ENCODE data around the gene TAS1R3.
A peak's percentile ranks its signal among the peaks of the same experiment; 100 is the strongest.

Gene TAS1R3

DNA sequence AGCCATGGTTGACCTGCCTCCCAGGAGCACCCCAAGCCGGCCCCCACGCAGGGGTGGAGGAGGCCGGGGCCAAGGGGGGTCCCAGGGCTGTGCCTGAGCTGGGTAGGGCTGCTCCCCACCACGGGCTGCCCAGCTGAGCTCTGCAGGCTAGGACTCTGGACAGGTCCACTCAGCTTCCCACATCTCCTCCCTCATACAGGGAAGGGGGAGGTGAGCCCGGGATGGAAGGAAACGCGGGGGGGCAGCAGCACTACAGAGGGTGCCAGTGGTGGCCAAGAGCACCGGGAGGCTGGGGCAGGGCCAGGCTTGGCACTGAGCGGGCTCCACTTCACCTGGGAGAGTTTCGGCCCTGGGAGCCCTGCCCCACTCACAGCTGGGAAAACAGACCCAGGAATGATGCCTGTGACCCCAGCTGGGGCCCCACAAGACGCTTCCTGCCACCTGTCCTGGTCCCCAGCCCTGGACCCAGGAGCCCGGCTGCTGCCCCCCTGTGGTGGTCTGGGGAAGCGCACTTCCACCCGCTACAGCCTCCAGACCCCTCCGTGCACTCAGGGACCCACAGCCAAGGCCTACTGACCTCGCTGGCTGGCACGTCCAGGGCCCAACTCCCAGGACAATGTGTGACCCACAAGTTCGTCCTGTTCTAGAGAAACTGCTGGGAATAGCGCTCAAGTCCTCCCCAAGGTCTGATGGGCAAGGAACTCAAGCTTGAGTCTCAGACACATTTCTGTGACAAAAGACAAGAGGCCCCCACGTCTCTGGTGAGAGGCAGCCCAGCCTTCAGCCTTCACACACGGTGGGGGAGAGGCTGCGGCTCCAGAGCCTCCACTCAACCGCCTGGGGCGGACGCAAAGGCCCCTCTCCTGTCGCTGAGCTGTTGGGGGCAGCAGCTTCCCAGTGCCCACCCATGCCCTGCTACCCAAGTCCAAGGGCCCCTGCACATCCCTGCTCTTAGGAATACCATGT lies 40.9 kb downstream of the TAS1R3 start:
- FAIRE-seq: no peak

DNA sequence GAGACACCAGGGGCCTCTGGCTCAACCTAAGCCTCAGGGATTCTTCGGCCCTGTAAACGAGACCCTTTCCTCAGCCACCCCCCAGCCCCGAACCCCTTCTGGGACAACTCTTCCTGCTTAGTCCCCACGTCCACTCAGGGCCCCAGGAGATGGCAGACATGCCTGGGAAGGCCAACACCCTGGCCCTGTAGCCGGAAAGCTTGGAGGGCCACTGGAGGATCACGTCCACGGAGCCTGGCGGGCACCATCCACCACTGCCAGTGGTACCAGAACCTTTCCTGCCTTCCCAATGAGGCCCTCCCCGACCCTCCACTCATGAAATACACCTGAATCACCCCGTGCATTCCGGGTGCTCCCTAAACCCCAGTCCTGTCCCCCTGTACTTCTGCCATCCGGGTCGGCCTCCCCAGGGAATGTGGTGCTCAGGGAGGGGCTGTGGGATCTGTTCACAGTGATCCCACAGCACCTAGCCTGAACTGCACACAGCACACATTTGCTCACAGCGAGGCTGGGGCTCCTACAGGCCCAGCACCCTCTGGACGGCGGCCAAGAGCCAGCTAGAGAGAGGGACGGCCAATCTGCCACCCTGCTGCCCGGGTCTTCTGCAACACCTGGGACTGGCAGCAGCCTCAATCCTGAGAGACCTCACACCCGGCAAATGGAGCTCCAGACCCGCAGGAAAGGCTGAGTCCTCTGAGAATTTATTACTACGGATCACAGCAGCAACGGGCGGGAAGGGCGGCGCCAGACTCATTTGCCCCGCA lies 42.2 kb downstream of the TAS1R3 start:
- no peak for FAIRE-seq

DNA sequence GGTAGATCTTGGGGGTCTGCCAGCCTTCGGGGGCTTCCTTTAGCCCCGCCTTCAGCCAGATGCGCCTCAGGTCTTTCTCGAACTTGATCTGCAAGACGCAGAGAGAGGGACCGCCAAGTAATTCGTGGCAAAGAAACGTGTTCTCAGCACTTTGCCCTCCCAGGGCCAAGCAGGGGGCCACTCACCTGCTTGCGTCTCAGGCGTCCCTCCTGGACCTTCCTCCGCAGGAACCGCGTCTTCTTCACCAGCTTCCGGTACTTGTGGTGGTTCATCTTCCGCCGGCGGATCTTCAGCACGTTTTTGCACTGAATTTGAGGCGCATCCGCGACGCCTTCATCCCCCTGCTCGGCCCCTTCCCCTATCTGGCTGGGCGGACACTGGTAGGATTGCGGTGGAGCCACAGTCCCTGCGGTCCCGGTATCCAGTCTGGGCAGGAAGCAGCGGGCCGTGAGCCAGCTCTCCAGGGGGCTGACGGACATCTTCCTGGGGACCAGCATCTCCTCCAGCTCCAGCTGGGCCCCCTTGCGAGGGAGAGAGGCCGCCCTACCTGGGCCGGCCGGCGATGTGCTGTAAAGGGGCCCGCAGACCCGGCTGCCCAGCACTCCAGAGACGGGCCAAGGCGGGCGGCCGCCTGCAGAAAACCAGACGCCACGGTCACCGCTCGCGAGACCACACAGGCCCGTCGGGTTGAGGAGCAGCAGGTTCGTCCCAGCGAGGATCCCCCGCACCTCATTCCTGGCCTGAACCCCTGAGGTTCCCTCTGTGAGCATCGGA lies 42.9 kb downstream of the TAS1R3 start:
- no peak for FAIRE-seq

DNA sequence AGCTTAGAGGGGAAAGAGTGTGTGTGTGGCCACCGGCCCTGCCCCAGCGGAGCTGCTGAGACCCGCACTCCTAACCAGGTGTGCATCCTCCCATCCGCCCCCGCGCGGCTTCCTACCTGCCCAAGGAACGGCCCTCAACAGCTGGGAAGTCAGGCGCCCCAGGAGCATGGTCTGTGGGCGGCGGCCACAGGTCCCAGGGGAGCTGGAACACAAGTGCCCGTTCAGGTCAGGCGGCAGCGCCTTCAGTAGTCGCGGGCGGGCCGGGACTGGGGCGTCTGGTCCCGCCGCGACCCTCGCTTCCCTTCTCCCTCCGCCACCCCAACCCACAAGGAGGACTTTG lies 43.5 kb downstream of the TAS1R3 start:
- no peak for FAIRE-seq

DNA sequence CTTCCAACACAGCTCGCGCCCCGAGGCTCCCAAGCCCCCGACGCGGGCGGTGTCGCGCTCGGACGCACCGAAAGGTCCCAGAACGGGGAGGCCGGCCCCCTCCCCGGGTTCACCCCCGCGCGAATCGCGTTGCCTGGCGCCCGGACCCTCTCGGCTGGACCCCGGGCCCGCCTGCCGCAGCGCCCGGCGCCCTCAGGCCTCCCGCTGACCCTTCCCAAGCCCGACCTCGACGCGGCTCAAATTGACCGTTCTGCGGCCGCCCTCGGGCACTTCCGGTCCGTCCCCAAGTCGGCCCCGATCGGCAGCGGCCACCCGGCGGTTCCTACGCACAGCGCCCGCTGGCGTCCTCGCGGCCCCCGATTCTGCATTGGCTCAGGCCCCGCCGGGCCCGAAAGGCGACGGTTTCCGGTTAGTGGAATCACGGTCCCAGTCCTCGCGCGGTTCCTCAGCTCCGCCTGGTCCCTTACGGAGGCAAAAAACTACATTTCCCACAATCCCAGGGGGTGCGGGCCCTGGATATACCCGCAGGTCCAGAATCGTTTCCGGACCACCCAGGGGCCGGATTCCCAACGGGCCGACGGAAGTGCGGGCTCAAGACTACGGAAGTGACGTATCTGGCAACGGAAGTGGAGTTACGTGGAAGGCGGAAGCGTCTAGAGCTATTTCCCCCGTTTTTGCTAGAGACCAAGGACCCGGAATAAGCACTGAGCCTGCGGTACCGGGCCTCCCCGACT lies 44.0 kb downstream of the TAS1R3 start, which contains the start of gene AURKAIP1:
Gene AURKAIP1 (minus strand): TSS at position 279 of the 734 bp plus-strand sequence. CDS start 451 bp downstream, outside the sequence.
- FAIRE-seq: peak; percentile 98

DNA sequence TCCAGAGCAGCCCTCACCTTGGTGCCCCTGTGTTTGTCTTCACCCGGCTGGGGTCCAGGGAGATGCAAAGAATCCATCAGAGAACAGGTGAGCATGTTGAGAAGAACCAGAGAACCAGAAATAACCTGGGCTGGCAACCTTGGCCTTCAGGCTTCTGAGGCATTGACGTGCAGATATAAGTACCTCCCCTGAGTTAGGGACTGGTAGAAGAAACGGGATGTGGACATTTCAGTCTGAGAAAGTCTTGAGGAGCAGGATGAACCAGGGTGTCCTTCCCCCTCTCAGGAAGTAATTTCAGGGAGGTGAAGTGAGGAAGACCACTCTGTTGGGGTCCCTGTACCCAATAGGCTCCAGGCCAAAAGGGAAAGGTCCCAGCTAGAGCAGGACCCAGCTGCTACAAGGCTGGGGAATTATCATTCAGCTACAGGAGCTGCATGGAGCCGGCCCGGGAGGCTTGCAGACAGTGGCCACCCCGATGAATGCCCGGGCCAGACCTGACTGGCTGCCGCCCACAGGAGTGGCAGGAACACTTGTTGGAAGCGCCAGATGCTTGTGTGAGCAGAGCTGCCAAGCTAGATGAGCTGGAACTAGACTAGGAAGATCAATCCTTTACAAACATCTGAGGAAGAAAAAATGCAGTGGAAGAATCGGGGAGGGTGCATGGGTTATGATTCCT lies 45.6 kb downstream of the TAS1R3 start:
- no peak for FAIRE-seq

DNA sequence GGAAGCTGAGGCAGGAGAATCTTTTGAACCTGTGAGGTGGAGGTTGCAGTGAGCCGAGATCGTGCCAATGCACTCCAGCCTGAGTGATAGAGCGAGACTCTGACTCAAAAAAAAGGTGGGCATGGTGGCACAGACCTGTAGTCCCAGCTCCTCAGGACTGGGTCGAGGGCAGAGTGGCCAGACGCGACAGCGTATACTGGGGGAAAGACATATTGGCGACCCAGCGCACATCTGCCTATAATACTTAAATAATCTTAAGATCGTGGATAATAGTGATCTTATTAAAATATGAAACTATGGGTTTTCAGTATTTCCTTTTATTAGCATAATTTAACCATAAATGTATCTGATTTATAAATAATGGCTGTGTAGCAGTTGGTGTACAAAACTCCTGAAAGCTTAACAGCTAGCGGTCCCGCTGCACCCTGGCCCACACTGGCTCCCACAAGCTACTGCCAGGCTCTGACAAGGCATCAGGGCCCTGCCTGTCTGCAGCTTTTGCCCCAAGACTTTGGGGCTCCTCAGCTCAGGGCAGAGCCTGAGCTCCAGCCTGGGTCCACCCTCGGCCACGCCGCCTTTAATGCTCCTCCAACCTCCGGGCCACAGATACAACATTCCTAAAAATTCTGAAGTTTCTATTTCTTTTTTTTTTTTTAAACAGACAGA lies 46.6 kb downstream of the TAS1R3 start:
- FAIRE-seq: no peak

DNA sequence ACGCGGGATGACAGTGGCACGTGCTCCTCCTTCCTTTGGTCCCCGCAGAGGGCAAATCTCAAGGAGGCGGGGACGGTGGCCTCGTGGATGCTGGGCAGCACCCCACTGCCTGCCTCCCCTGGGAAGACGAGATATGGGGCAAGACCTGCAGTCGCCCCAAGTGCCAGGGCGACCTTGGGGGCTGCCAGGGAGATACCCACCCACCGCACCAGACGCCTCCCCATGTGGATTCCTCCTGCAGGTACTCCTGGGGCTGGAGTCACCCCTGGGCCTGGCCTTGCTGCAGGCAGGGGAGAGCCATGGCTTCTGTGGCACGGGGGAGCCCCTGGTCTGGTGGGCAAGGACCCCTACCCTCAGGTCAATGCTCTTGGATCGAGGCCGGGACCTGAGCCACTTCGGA lies 49.8 kb downstream of the TAS1R3 start:
- FAIRE-seq: no peak

DNA sequence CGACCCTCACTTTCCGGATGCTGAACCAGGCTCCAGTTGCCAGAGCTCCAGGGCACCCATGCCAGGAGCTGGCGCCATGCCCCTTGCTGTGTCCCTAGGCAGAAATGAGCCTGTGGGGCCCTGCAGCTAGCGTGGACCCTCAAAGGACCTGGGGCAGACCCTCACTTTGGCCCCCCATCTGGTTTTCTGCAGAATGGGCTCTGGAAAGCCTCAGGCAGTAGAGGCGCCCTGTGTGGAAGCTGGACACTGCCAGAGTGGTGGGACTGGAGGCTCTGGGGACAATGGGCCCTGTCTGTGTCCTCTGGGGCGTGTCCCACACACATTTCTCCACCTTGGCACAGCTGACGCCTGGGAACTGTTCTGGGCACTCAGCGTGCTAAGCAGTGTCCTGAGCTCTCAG lies 50.2 kb downstream of the TAS1R3 start:
- no peak for FAIRE-seq
